Breast epithelium (tissue), 4 donors: ENCODE data around the gene OSBPL10. TPM values are rescaled to one million over a fixed set of nuclear protein-coding genes. Genes with fewer than 3 reads are reported as not detected.

ENCODE experiments used
- DNase-seq, 2 donors: peaks; one replicate each; pipeline ENCODE4 v3.0.0-alpha.2; 2019; ENCODE audit warnings: low spot score in 2 of 2
- H3K27ac ChIP-seq, 2 donors: fragments of 200-600 bp; sonication (generic) in 1 of 2; one replicate each; pipeline ENCODE4 v1.5.1; 2016 to 2019; ENCODE audit warnings: mild to moderate bottlenecking in 1 of 2
- H3K27me3 ChIP-seq, 2 donors: fragments of 200-600 bp; sonication (generic) in 1 of 2; one replicate each; pipeline versions ENCODE4 v1.5.1 to v1.6.0; 2017 to 2019; ENCODE audit warnings: control low read depth in 1 of 2, mild to moderate bottlenecking in 1 of 2
- H3K36me3 ChIP-seq: fragments of 200-600 bp; one replicate; pipeline ENCODE4 v1.5.1; 2019
- H3K4me1 ChIP-seq, 2 donors: fragments of 200-600 bp; sonication (generic); one replicate each; pipeline ENCODE4 v1.5.1; 2016 to 2019; ENCODE audit warnings: control low read depth in 1 of 2
- H3K4me3 ChIP-seq, 3 donors: fragments of 200-600 bp; sonication (generic); 1 replicate in 2 of 3; 2 replicates in 1 of 3; pipeline ENCODE4 v1.5.1; 2016 to 2019; ENCODE audit warnings: mild to moderate bottlenecking in 3 of 3, moderate library complexity in 2 of 3
- H3K9me3 ChIP-seq, 2 donors: fragments of 200-600 bp; sonication (generic) in 1 of 2; one replicate each; pipeline ENCODE4 v1.5.1; 2016 to 2019; ENCODE audit warnings: control low read depth in 1 of 2
- CTCF ChIP-seq, 3 donors: fragments of 450-650 bp; IDR thresholded peaks; one replicate each; pipeline ENCODE4 v1.5.1; 2016 to 2017; ENCODE audit warnings: antibody characterized with exemption in 3 of 3, mild to moderate bottlenecking in 3 of 3, moderate library complexity in 3 of 3
- POLR2A ChIP-seq: fragments of 450-650 bp; IDR thresholded peaks from one replicate; pipeline ENCODE4 v1.6.1; 2016; ENCODE audit warnings: antibody characterized with exemption, mild to moderate bottlenecking, moderate library complexity
- POLR2AphosphoS5 ChIP-seq, 3 donors: sonication (generic); formaldehyde crosslinking; IDR thresholded peaks; one replicate each; pipeline ENCODE4 v1.6.1; 2017; ENCODE audit warnings: antibody characterized with exemption in 3 of 3
- intact Hi-C: fragments of 100-400 bp; cut with DNase I; formaldehyde crosslinking; loops from one replicate; pipeline ENCODE4 v1.15.1; 2023; ENCODE audit warnings: low total_unique reads
- total RNA-seq, 3 donors: library from RNA; depleted of rRNA; stranded (reverse); fragments of >200 nt; gene quantifications; one replicate each; pipeline ENCODE4 v1.1.0, GENCODE V29; 2016

OSBPL10 gene
- total RNA-seq, 3 donors from 2014 or later = 17.6 to 47.4 (median 26.5) TPM

DNA sequence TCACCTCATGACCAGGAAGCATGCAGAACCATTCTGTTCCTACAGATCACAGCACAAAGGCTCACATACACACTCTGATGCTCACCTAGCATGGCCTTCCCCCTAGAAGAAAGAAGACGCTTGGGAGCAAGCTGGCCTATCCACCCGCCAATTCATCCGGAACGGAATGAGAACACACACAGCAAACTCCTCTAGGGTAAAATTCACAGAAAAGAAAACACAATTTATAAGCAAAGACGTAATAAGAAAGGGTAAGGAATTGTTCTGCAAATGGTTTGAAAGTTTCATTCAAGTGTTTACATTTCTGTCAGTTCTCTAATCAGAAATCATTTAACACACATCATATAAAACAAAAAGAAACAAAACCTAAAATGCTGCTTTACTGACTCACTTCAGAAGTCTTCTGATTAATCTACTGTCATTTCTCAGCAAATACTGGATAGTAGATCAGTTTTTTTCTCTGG, 218.1 kb downstream of the OSBPL10 start:
- TF ChIP-seq CTCF (IDR thresholded peaks at IDR 0.05) (no peak), POLR2AphosphoS5 (IDR thresholded peaks at IDR 0.05) (no peak), POLR2A (no peak)
- intact Hi-C loops = no loop called here
- Histone ChIP-seq H3K36me3 (no peaks in the 10 kb centered on the region), H3K27me3 (no peaks in the 10 kb centered on the region), H3K27ac (no peak overlapping the region), H3K4me3 (no peak overlapping the region), H3K9me3 (no peaks in the 10 kb centered on the region), H3K4me1 (no peaks in the 10 kb centered on the region)
- DNase-seq = no peak

GRCh38 chr3:31762097-31762764, 218.8 kb downstream of the OSBPL10 start:
- H3K9me3 ChIP-seq = no peaks in the 10 kb centered on the region
- no peaks in the 10 kb centered on the region for H3K4me1 ChIP-seq
- intact Hi-C loops = no loop called here
- H3K27me3 ChIP-seq = no peaks in the 10 kb centered on the region
- H3K27ac ChIP-seq = no peak overlapping the region
- no peak for DNase-seq
- no peak overlapping the region for H3K4me3 ChIP-seq
- TF ChIP-seq CTCF (IDR thresholded peaks at IDR 0.05) (no peak), POLR2A (no peak), POLR2AphosphoS5 (IDR thresholded peaks at IDR 0.05) (no peak)
- H3K36me3 ChIP-seq = no peaks in the 10 kb centered on the region

GRCh38 chr3:31760654-31761053, 220.4 kb downstream of the OSBPL10 start:
- Histone ChIP-seq H3K4me3 (no peak overlapping the region), H3K36me3 (no peaks in the 10 kb centered on the region), H3K27ac (no peak overlapping the region), H3K4me1 (no peaks in the 10 kb centered on the region), H3K9me3 (no peaks in the 10 kb centered on the region), H3K27me3 (no peaks in the 10 kb centered on the region)
- no peak for DNase-seq
- intact Hi-C loops = no loop called here
- TF ChIP-seq POLR2A (no peak), CTCF (IDR thresholded peaks at IDR 0.05) (no peak), POLR2AphosphoS5 (IDR thresholded peaks at IDR 0.05) (no peak)

DNA sequence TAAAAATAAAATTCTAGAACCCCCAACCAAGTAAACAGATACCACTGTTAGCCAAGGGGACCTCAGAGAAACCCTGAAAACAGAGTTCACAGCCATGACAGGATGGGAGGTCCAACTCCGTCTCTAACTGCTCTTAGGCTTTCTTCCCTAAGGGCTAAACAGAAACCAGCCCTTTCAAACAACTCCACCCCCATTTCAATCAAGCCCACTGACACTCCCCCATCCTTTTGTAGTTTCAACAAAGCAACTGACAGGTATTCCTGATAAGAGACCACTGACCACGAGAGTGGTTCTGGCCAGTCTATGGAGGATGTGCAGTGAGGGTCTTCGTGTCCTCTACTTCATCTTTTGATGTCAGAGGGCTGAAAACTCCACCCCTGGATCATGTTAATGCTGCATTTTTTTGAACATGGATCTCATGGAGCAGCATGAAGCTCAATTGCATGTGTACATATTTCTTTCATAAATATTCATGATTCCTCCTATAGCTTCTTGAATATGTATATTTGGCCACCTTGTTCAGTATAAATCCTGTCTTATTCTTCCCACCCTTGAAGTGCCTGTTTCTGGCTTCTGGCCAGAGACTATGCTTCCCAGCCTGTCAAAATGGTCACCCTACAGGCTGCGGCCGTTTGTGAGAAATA, 222.6 kb downstream of the OSBPL10 start:
- H3K36me3 ChIP-seq = no peaks in the 10 kb centered on the region
- no peaks in the 10 kb centered on the region for H3K9me3 ChIP-seq
- no peaks in the 10 kb centered on the region for H3K4me1 ChIP-seq
- intact Hi-C loops = no loop called here
- H3K4me3 ChIP-seq = no peak overlapping the region
- no peak overlapping the region for H3K27ac ChIP-seq
- DNase-seq = no peak
- TF ChIP-seq CTCF (IDR thresholded peaks at IDR 0.05) = no peak
- H3K27me3 ChIP-seq = no peaks in the 10 kb centered on the region

GRCh38 chr3:31755926-31756658, 225.0 kb downstream of the OSBPL10 start:
- DNase-seq = no peak
- Histone ChIP-seq H3K9me3 (no peaks in the 10 kb centered on the region), H3K27me3 (no peaks in the 10 kb centered on the region), H3K27ac (peak overlapping the region; percentile 30 to 48), H3K4me1 (no peaks in the 10 kb centered on the region), H3K36me3 (no peaks in the 10 kb centered on the region), H3K4me3 (peak overlapping the region in 1 of 3 donors; percentile 2)
- no peak for TF ChIP-seq CTCF (IDR thresholded peaks at IDR 0.05)
- TF ChIP-seq POLR2A = no peak
- TF ChIP-seq POLR2AphosphoS5 (IDR thresholded peaks at IDR 0.05) = no peak
- intact Hi-C loops = no loop called here
